ENCODE results near the gene AHNAK2.
"Not testable (repeated sequence)": the region's sequence is repeated elsewhere in the genome, so short reads cannot be mapped to it uniquely, and the experiment has no call there.

The AHNAK2 gene

GRCh38 chr14:104945266-104945665 is 32.9 kb downstream of the AHNAK2 start:
- WGBS, 2 donors (ENCODE audit: extremely low coverage in 2 of 2, insufficient read length in 2 of 2, insufficient replicate concordance in 1 of 2): no CpG with 5 or more reads among the region's 20 CpGs
- H3K18ac ChIP-seq (ENCODE audit: low read length); H3K14ac ChIP-seq (ENCODE audit: low read length); H3K36me3 ChIP-seq (replicated peaks in 1 of 2; ENCODE audit: control insufficient read depth in 2 of 2, insufficient read depth in 2 of 2, low read length in 2 of 2); DNase-seq (ENCODE audit: low spot score); H3K9ac ChIP-seq (ENCODE audit: low read depth, low read length, poor library complexity); H2AFZ ChIP-seq (ENCODE audit: low read length); H3K23ac ChIP-seq (ENCODE audit: low read depth, low read length, poor library complexity); H3K27ac ChIP-seq (replicated peaks; ENCODE audit: low read length); H3K4me3 ChIP-seq (ENCODE audit: low read length in 2 of 2); H2BK5ac ChIP-seq (ENCODE audit: low read length); H2BK15ac ChIP-seq (ENCODE audit: low read length); H4K91ac ChIP-seq (ENCODE audit: low read depth, low read length, poor library complexity); H3K9me3 ChIP-seq (replicated peaks in 1 of 2; ENCODE audit: control insufficient read depth in 2 of 2, insufficient read depth in 1 of 2, low read depth in 1 of 2, low read length in 2 of 2); H2BK120ac ChIP-seq (ENCODE audit: low read depth, low read length); H3K27me3 ChIP-seq (ENCODE audit: control insufficient read depth in 3 of 3, insufficient read depth in 3 of 3, low read depth in 1 of 3, low read length in 3 of 3); H4K8ac ChIP-seq (ENCODE audit: low read depth, low read length); H3K4me1 ChIP-seq (ENCODE audit: control insufficient read depth in 2 of 2, insufficient read depth in 1 of 2, low read depth in 1 of 2, low read length in 2 of 2); H2BK12ac ChIP-seq (ENCODE audit: low read length); H3K4me2 ChIP-seq (ENCODE audit: insufficient read depth, low read length, poor library complexity, severe bottlenecking); H3K4ac ChIP-seq (ENCODE audit: low read length); H3K79me1 ChIP-seq (ENCODE audit: low read depth, low read length); H2AK5ac ChIP-seq (ENCODE audit: low read depth, low read length): not testable (repeated sequence)

- not testable (repeated sequence) for H3K36me3 ChIP-seq (replicated peaks in 1 of 2; ENCODE audit: control insufficient read depth in 2 of 2, insufficient read depth in 2 of 2, low read length in 2 of 2); H3K18ac ChIP-seq (ENCODE audit: low read length); H2BK120ac ChIP-seq (ENCODE audit: low read depth, low read length); H3K27ac ChIP-seq (replicated peaks; ENCODE audit: low read length); H3K4me3 ChIP-seq (ENCODE audit: low read length in 2 of 2); H3K4me1 ChIP-seq (ENCODE audit: control insufficient read depth in 2 of 2, insufficient read depth in 1 of 2, low read depth in 1 of 2, low read length in 2 of 2); H2BK5ac ChIP-seq (ENCODE audit: low read length); H2AFZ ChIP-seq (ENCODE audit: low read length); DNase-seq (ENCODE audit: low spot score); H3K14ac ChIP-seq (ENCODE audit: low read length); H2BK15ac ChIP-seq (ENCODE audit: low read length); H3K4ac ChIP-seq (ENCODE audit: low read length); H3K4me2 ChIP-seq (ENCODE audit: insufficient read depth, low read length, poor library complexity, severe bottlenecking); H4K91ac ChIP-seq (ENCODE audit: low read depth, low read length, poor library complexity); H2AK5ac ChIP-seq (ENCODE audit: low read depth, low read length); H2BK12ac ChIP-seq (ENCODE audit: low read length); H3K23ac ChIP-seq (ENCODE audit: low read depth, low read length, poor library complexity); H4K8ac ChIP-seq (ENCODE audit: low read depth, low read length); H3K79me1 ChIP-seq (ENCODE audit: low read depth, low read length); H3K9ac ChIP-seq (ENCODE audit: low read depth, low read length, poor library complexity); H3K9me3 ChIP-seq (replicated peaks in 1 of 2; ENCODE audit: control insufficient read depth in 2 of 2, insufficient read depth in 1 of 2, low read depth in 1 of 2, low read length in 2 of 2)
- H3K27me3 ChIP-seq (ENCODE audit: control insufficient read depth in 3 of 3, insufficient read depth in 3 of 3, low read depth in 1 of 3, low read length in 3 of 3): peaks cover 0 to 14% (median 0%) of the 10 kb centered on the region in 3 experiments
- WGBS, 2 donors (ENCODE audit: extremely low coverage in 2 of 2, insufficient read length in 2 of 2, insufficient replicate concordance in 1 of 2): no CpG with 5 or more reads among the region's 29 CpGs
Measured at GRCh38 chr14:104944436-104945205, 33.6 kb downstream of the AHNAK2 start.

- not testable (repeated sequence) for H2BK15ac ChIP-seq (ENCODE audit: low read length); H2AK5ac ChIP-seq (ENCODE audit: low read depth, low read length); H4K8ac ChIP-seq (ENCODE audit: low read depth, low read length); H3K79me1 ChIP-seq (ENCODE audit: low read depth, low read length); H3K4ac ChIP-seq (ENCODE audit: low read length); H2BK12ac ChIP-seq (ENCODE audit: low read length); H4K91ac ChIP-seq (ENCODE audit: low read depth, low read length, poor library complexity); H2BK5ac ChIP-seq (ENCODE audit: low read length); H3K18ac ChIP-seq (ENCODE audit: low read length); H3K4me1 ChIP-seq (ENCODE audit: control insufficient read depth in 2 of 2, insufficient read depth in 1 of 2, low read depth in 1 of 2, low read length in 2 of 2); H3K36me3 ChIP-seq (replicated peaks in 1 of 2; ENCODE audit: control insufficient read depth in 2 of 2, insufficient read depth in 2 of 2, low read length in 2 of 2); H3K23ac ChIP-seq (ENCODE audit: low read depth, low read length, poor library complexity); H3K9ac ChIP-seq (ENCODE audit: low read depth, low read length, poor library complexity); H3K4me3 ChIP-seq (ENCODE audit: low read length in 2 of 2); H3K14ac ChIP-seq (ENCODE audit: low read length); H3K9me3 ChIP-seq (replicated peaks in 1 of 2; ENCODE audit: control insufficient read depth in 2 of 2, insufficient read depth in 1 of 2, low read depth in 1 of 2, low read length in 2 of 2); H2AFZ ChIP-seq (ENCODE audit: low read length); DNase-seq (ENCODE audit: low spot score); H2BK120ac ChIP-seq (ENCODE audit: low read depth, low read length); H3K27ac ChIP-seq (replicated peaks; ENCODE audit: low read length); H3K4me2 ChIP-seq (ENCODE audit: insufficient read depth, low read length, poor library complexity, severe bottlenecking)
- H3K27me3 ChIP-seq (ENCODE audit: control insufficient read depth in 3 of 3, insufficient read depth in 3 of 3, low read depth in 1 of 3, low read length in 3 of 3): peaks cover 0 to 21% (median 0%) of the 10 kb centered on the region in 3 experiments
- WGBS, 2 donors (ENCODE audit: extremely low coverage in 2 of 2, insufficient read length in 2 of 2, insufficient replicate concordance in 1 of 2): no CpG with 5 or more reads among the region's 6 CpGs
Measured at GRCh38 chr14:104944016-104944308, 34.2 kb downstream of the AHNAK2 start.

GRCh38 chr14:104943216-104944015 is 34.8 kb downstream of the AHNAK2 start:
- not testable (repeated sequence) for H2BK120ac ChIP-seq (ENCODE audit: low read depth, low read length); H2AK5ac ChIP-seq (ENCODE audit: low read depth, low read length); H3K9me3 ChIP-seq (replicated peaks in 1 of 2; ENCODE audit: control insufficient read depth in 2 of 2, insufficient read depth in 1 of 2, low read depth in 1 of 2, low read length in 2 of 2); H3K9ac ChIP-seq (ENCODE audit: low read depth, low read length, poor library complexity); H3K36me3 ChIP-seq (replicated peaks in 1 of 2; ENCODE audit: control insufficient read depth in 2 of 2, insufficient read depth in 2 of 2, low read length in 2 of 2); H3K4me2 ChIP-seq (ENCODE audit: insufficient read depth, low read length, poor library complexity, severe bottlenecking); H3K4me1 ChIP-seq (ENCODE audit: control insufficient read depth in 2 of 2, insufficient read depth in 1 of 2, low read depth in 1 of 2, low read length in 2 of 2); H4K91ac ChIP-seq (ENCODE audit: low read depth, low read length, poor library complexity); H2BK15ac ChIP-seq (ENCODE audit: low read length); H3K27ac ChIP-seq (replicated peaks; ENCODE audit: low read length); H3K4ac ChIP-seq (ENCODE audit: low read length); H2BK12ac ChIP-seq (ENCODE audit: low read length); H3K18ac ChIP-seq (ENCODE audit: low read length); H3K23ac ChIP-seq (ENCODE audit: low read depth, low read length, poor library complexity); H4K8ac ChIP-seq (ENCODE audit: low read depth, low read length); H2AFZ ChIP-seq (ENCODE audit: low read length); H3K79me1 ChIP-seq (ENCODE audit: low read depth, low read length); H3K4me3 ChIP-seq (ENCODE audit: low read length in 2 of 2); H3K14ac ChIP-seq (ENCODE audit: low read length); DNase-seq (ENCODE audit: low spot score); H2BK5ac ChIP-seq (ENCODE audit: low read length)
- WGBS, 2 donors (ENCODE audit: extremely low coverage in 2 of 2, insufficient read length in 2 of 2, insufficient replicate concordance in 1 of 2): no CpG with 5 or more reads among the region's 29 CpGs
- H3K27me3 ChIP-seq (ENCODE audit: control insufficient read depth in 3 of 3, insufficient read depth in 3 of 3, low read depth in 1 of 3, low read length in 3 of 3): peaks cover 0 to 26% (median 2%) of the 10 kb centered on the region in 3 experiments

Data from neuronal stem cell (in vitro differentiated cells).